ENCODE results near the gene NANS. TPM values are rescaled to one million over a fixed set of nuclear protein-coding genes. Genes with fewer than 3 reads are reported as not detected.

The NANS gene
- total RNA-seq, 1 experiment from 2014 or later: 40.4 TPM

DNA sequence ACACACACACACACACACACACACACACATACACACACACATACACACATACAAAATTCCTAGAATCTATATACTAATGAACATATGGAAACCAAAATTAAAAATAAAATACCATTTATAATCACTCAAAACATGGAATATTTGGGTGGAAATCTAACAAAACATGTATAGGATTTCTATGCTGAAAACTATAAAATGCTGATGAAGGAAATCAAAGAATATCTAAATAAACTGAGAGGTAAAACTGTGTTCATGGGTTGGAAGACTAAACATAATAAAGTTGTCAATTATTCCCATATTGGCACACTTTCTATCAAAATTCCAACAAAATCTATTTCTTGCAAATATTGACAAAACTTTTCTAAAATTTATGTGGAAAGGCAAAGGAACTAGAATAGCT, 25.4 kb upstream of the NANS start:
- no peak overlapping the region for H2BK12ac ChIP-seq (ENCODE audit: insufficient read length, low read depth, low read length)
- H3K9me3 ChIP-seq (ENCODE audit: control insufficient read depth, low read depth, low read length): no peaks in the 10 kb centered on the region
- H3K79me2 ChIP-seq (ENCODE audit: insufficient read depth, low read length): no peaks in the 10 kb centered on the region
- H4K8ac ChIP-seq (replicated peaks; ENCODE audit: insufficient read length, low read depth, low read length): no peak overlapping the region
- H3K23ac ChIP-seq (ENCODE audit: insufficient read length, low read depth, low read length): no peak overlapping the region
- no peaks in the 10 kb centered on the region for H3K27me3 ChIP-seq (ENCODE audit: insufficient read depth, low read length)
- TF ChIP-seq CTCF (conservative IDR thresholded peaks at IDR 0.05): no peak
- H3K18ac ChIP-seq (ENCODE audit: insufficient read length, low read depth, low read length): no peak overlapping the region
- Mint-ChIP-seq H3K36me3 (ENCODE audit: insufficient read depth in 1 of 3, low read depth in 3 of 3) (no peaks in the 10 kb centered on the region; a peak in 1 of 7 replicates), H3K27ac (no peak overlapping the region), H3K27me3 (ENCODE audit: low read depth) (peaks cover 24% of the 10 kb centered on the region), H3K9me3 (no peaks in the 10 kb centered on the region), H3K4me1 (peaks cover 0 to 6% of the 10 kb centered on the region in 2 experiments; a peak in 2 of 4 replicates), H3K4me3 (no peak overlapping the region)
- no peak overlapping the region for H2AK5ac ChIP-seq (ENCODE audit: insufficient read length, low read length)
- H3K56ac ChIP-seq (ENCODE audit: insufficient read length, low read depth, low read length): no peak overlapping the region
- no peak overlapping the region for H4K91ac ChIP-seq (ENCODE audit: insufficient read length, low read depth, low read length)
- H2AFZ ChIP-seq (ENCODE audit: low read length): no peak overlapping the region
- H4K5ac ChIP-seq (ENCODE audit: insufficient read length, low read depth, low read length): no peak overlapping the region
- no peak overlapping the region for H3T11ph ChIP-seq (ENCODE audit: low read length)
- H4K20me1 ChIP-seq (ENCODE audit: control insufficient read depth, insufficient read depth, insufficient read length): no peaks in the 10 kb centered on the region
- H3K27ac ChIP-seq (ENCODE audit: insufficient read length, low read depth, low read length): no peak overlapping the region
- no peak overlapping the region for H3K9ac ChIP-seq (ENCODE audit: extremely low read depth, insufficient read length, low read length)
- no peak overlapping the region for H2BK5ac ChIP-seq (ENCODE audit: insufficient read length, low read length)
- no peaks in the 10 kb centered on the region for H3K4me1 ChIP-seq (ENCODE audit: insufficient read depth, low read length)
- no peak for DNase-seq
- H3K4me2 ChIP-seq (ENCODE audit: insufficient read depth, insufficient read length, low read length): no peak overlapping the region
- no peak overlapping the region for H3K14ac ChIP-seq (ENCODE audit: insufficient read depth, low read length)
- H3K4ac ChIP-seq (ENCODE audit: low read depth, low read length): no peak overlapping the region
- no peak overlapping the region for H2BK120ac ChIP-seq (ENCODE audit: low read depth, low read length, poor library complexity, severe bottlenecking)
- H2BK20ac ChIP-seq (ENCODE audit: low read depth, low read length, poor library complexity, severe bottlenecking): no peak overlapping the region
- H3K23me2 ChIP-seq (ENCODE audit: insufficient read length, low read depth, low read length, poor library complexity, severe bottlenecking): no peaks in the 10 kb centered on the region
- no peaks in the 10 kb centered on the region for H3K79me1 ChIP-seq (ENCODE audit: insufficient read depth, low read depth, low read length, poor library complexity, severe bottlenecking)
- H2BK15ac ChIP-seq (ENCODE audit: low read depth, low read length): no peak overlapping the region
